Caki2 (cell line): Measurements from ENCODE around the gene TTPAL. TPM values are rescaled to one million over a fixed set of nuclear protein-coding genes. Genes with fewer than 3 reads are reported as not detected.

Source experiments
- DNase-seq: peaks from one replicate; pipeline ENCODE4 v3.0.0-alpha.2; 2015; ENCODE audit warnings: low read depth
- in situ Hi-C: cut with HindIII; loops from 2 replicates; pipeline ENCODE4 v1.10.0; 2016; ENCODE audit warnings: low sequenced_read_pairs, low pct_unique_long_range_greater_than_20kb, mixed read lengths
- total RNA-seq: library from RNA; depleted of rRNA; stranded (reverse); fragments of >200 nt; shearing (Covaris generic); gene quantifications from 2 replicates; pipeline ENCODE4 v1.2.3, GENCODE V29; 2014; ENCODE audit warnings: low replicate concordance; rRNA removed

Gene TTPAL, protein sequence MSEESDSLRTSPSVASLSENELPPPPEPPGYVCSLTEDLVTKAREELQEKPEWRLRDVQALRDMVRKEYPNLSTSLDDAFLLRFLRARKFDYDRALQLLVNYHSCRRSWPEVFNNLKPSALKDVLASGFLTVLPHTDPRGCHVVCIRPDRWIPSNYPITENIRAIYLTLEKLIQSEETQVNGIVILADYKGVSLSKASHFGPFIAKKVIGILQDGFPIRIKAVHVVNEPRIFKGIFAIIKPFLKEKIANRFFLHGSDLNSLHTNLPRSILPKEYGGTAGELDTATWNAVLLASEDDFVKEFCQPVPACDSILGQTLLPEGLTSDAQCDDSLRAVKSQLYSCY
- total RNA-seq: 4.5 and 5.2 TPM in 2 replicates

DNA sequence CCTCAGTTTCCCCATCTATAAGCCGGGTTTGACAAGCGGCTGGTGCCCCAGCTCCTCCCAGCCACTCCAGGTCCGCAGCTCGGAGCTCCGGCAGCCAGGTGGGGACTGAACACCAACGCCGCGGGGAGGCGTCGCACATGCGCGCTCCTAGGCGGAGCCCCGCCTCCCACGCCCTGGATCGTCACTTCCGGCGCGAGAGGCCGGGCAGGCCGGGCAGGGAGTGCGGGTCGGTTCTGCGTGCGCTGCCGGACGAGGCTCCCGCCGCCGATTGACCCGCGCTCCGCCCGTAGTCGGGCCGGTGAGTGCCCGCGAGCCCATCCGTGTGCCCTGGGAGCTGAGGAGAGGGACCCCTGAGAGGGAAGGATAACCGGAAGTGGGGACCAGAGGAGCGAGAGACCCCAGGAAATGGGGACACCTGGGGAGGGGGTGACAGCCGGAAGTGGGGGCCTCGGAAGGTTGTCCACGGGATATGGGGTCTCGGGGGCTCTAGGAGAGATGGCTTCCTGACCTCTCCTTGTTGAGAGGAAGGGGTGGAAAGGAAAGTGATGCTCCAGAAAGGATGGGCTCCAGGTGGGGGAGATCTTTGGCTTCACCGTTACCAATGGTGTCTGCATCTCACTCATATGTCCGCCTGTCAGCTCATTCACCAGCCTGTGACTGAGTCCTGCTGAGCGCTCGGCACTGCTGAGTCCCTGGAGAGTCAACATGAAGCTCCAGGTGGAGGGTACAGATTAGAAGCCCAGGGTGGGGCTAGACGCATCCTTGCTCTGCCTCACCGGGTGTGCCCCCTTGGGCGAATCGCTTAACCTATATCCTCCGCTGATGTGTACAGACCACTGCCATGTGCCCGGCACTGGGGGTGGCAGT, at the start of gene TTPAL:
Gene TTPAL (plus strand): TSS at position 181 of the 867 bp plus-strand sequence. CDS start 4,126 bp downstream, outside the sequence.
- peak; percentile 79 for DNase-seq
- in situ Hi-C loops: no loop called here

DNA sequence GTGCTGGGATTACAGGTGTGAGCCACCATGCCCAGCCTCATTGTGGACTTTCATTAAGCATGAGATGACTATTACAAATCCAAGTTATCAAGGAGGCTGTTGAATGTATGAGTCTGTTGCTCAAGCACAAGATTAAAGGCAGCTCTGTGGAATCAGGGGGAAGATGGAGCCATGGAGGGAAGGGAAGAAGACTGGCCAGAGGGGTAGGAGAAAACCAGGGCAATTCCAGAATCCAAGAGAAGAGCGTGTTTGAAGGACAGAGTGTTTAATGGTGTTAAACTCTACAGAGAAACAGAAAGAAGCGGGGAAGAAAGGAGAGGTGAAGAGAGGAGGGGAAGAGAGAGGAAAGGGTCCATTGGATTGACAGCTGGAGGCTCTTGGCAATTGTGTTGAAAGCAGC, 49.8 kb upstream of the TTPAL start:
- in situ Hi-C loops: no loop called here

DNA sequence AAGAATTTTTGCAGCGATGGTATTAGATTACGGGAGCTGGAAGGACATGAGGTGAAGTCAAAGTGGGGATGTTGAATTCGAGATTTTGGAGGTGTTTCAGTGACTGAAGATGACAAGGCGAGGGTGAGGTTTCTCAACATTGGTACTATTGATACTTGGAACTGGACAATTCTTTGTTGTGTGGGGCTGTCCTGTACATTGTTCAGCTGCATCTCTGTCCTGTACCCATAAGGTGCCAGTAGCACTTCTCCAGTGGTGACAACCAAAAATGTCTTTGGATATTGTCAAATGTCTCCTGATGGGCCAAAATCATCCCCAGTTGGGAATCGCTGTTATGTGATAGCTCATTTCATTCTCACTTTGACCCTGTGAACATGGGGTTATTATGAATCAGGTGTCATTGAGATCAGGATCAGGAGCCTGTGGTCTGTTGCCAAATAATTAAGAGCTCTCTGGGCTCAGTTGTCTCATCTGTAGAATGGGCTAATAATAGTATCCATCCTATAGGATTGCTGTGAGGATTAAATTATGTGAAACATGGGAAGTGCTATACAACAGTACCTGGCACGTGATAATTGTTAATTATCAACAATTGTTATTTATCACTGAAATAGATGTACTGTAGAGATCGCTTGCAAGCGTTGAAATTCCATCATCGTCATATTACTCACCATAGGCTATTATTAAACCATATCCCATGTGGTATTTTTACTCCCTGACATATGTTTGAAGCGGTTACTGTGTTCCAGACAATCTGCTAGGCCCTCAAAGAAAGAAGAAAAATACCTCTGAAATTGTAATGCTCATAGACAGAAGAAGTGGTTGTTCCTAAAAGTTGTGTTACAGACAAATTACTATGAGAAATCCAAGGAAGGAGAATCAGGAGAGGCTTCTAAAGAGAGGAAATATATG, 48.5 kb upstream of the TTPAL start:
- no peak for DNase-seq
- in situ Hi-C loops: no loop called here

More for the DNA sequence above, 49.8 kb upstream of the TTPAL start:
- DNase-seq: no peak

DNA sequence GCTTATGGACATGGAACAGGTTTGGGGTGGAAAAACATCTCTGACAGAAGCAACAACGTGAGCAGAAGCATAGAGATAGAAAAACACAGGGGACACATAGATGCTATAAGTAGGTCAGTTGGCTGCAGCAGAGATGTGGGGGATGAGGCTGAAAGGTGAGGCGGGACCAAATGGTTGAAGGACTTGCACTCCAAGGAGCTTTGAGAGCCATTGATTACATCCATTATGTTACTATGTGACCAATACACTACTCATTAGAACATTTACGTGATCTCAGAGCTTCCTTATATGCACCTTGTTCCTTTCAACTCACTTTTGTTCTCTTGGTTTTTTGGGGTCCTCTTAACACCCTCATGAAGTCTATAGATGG, 47.9 kb upstream of the TTPAL start:
- in situ Hi-C loops: no loop called here
- no peak for DNase-seq

- DNase-seq: no peak
- in situ Hi-C loops: no loop called here
Observed at GRCh38 chr20:44428174-44429016, 47.3 kb upstream of the TTPAL start.

DNA sequence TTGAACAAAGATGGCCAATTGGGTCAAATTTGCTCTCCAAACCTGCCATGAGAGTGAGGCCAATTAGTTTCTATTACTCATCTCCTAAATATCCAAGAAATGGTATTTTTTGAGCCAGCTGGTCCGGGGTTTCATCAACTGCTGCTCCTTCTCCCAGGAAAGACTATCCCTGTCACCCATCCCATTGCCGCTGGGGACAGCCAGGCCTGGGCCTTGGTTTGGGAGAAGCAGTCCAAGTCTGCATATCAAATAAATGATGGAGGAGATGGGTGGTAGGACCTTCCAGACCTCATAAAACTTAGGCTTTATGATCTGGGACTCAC, 46.7 kb upstream of the TTPAL start:
- in situ Hi-C loops: no loop called here
- DNase-seq: no peak

DNA sequence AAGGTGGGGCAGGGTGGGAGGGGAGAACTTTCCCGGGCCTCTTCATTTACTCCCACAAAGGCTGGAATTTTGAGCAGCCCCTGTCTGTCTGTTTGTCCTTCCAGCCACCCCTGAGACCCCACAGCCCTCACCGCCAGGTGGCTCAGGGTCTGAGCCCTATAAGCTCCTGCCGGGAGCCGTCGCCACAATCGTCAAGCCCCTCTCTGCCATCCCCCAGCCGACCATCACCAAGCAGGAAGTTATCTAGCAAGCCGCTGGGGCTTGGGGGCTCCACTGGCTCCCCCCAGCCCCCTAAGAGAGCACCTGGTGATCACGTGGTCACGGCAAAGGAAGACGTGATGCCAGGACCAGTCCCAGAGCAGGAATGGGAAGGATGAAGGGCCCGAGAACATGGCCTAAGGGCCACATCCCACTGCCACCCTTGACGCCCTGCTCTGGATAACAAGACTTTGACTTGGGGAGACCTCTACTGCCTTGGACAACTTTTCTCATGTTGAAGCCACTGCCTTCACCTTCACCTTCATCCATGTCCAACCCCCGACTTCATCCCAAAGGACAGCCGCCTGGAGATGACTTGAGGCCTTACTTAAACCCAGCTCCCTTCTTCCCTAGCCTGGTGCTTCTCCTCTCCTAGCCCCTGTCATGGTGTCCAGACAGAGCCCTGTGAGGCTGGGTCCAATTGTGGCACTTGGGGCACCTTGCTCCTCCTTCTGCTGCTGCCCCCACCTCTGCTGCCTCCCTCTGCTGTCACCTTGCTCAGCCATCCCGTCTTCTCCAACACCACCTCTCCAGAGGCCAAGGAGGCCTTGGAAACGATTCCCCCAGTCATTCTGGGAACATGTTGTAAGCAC, 46.0 kb upstream of the TTPAL start:
- DNase-seq: no peak
- in situ Hi-C loops: no loop called here

DNA sequence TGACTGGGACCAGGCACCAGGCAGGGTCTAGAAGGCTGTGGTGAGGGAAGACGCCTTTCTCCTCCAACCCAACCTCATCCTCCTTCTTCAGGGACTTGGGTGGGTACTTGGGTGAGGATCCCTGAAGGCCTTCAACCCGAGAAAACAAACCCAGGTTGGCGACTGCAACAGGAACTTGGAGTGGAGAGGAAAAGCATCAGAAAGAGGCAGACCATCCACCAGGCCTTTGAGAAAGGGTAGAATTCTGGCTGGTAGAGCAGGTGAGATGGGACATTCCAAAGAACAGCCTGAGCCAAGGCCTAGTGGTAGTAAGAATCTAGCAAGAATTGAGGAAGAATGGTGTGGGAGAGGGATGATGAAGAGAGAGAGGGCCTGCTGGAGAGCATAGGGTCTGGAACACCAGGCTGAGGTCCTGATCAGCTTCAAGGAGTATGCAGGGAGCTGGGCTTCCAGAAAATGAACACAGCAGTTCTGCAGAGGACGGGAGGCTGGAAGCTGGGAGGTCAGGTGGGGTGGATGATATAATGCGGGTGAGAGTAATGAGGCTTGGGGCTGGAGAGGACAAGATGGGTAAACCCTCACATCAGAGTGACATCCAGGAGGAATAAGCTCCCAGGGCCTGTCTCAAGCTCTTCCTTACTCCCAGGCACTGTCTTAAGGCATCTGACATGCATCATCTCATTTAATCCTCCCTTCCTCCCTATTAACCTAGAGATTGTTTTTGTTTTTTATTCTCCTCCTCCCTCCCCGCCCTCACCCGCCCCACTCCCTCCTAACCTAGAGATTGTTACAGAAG, 45.2 kb upstream of the TTPAL start:
- DNase-seq: no peak
- in situ Hi-C loops: no loop called here

GRCh38 chr20:44431118-44431501, 44.6 kb upstream of the TTPAL start:
- in situ Hi-C loops: no loop called here

DNA sequence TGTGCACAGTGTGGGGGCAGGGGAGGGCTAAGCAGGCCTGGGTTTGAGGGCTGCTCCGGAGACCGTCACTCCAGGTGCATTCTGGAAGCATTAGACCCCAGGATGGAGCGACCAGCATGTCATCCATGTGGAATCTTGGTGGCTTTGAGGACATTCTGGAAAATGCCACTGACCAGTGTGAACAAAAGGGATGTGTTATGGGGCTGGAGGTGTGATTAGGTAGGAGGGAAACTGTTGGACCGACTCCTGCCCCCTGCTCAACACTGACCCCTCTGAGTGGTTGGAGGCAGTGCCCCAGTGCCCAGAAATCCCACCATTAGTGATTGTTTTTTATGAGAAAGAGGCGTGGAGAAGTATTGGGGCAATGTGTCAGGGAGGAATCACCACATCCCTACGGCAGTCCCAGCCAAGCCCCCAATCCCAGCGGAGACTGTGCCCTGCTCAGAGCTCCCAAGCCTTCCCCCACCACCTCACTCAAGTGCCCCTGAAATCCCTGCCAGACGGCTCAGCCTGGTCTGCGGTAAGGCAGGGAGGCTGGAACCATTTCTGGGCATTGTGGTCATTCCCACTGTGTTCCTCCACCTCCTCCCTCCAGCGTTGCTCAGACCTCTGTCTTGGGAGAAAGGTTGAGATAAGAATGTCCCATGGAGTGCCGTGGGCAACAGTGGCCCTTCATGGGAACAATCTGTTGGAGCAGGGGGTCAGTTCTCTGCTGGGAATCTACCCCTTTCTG, 44.0 kb upstream of the TTPAL start:
- DNase-seq: no peak
- in situ Hi-C loops: no loop called here

More at GRCh38 chr20:44431118-44431501, 44.6 kb upstream of the TTPAL start:
- no peak for DNase-seq

DNA sequence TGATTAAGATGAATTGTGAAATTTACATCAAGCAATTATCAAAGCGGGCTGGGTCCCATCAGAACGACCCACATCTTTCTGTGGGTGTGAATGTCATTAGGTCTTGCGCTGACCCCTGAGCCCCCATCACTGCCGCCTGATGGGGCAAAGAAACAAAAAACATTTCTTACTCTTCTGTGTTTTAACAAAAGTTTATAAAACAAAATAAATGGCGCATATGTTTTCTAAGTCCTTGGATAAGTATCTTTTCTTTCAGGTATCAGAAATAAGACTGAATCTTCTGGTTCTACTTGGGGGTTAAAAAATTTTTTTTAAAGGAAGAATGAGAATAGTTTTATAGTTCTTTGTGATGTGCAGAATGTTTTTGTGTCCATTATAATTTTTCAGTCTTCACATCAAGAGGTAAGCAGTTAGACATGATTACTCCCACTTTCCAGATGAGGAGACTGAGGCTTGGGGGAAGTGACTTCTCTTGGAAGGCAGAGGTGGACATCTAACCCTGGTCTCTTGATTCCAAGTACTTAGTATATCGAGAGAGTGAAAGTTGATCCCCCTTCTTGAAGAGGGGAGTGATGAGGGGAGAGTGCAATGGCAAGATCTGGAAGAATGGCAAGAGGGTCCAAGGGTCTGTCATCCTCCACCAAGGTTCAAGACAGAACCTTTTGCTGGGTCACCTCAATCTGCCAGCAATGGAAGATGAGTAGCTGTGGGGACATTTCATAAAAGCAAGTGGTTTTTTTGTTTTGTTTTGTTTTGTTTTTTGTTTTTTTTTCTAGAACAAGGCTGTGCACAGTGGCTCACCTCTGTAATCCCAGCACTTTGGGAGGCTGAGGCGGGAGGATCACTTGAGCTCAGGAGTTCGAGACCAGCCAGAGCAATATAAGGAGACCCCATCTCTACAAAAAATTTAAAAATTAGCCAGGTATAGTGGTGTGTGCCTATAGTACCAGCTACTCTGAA, 42.8 kb upstream of the TTPAL start:
- no peak for DNase-seq

DNA sequence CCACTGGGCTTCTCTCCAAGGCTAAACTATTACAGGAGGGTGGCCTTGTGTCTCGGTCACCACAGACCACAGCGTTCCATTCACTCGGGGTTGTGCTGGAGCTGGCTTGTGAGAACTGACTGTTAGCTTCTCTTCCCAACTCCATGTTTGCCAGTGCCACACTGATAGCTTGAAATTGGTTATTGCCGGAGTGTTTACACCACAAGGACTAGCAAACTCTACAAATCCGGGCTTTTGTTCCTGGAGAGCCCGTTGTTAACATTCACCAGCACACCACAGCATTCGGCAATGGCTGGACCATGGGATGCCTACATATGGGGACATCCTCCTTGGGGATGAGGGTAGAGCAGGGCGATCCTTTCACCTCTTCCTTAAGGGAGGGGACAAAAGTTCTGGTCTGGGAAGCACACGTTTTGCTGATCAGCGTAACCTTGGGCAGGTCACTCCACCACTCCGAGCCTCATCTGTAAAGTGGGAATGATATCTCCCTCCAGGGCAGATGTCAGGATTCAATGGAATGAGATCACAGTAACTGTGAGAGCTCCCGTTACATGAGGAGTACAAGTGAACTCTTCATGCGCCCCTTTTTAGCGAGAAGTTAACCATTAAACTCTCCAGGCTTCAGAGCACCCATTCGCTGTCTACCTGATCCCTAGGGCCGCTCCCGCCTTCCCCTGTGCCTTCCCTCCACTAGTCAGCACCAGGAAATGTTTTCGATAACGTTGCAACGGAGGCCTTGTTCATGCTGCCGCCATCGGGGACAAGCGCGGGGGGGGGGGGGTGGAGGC, 41.7 kb upstream of the TTPAL start:
- in situ Hi-C loops: no loop called here
- DNase-seq: no peak

More for the DNA sequence above, 42.8 kb upstream of the TTPAL start:
- in situ Hi-C loops: no loop called here

DNA sequence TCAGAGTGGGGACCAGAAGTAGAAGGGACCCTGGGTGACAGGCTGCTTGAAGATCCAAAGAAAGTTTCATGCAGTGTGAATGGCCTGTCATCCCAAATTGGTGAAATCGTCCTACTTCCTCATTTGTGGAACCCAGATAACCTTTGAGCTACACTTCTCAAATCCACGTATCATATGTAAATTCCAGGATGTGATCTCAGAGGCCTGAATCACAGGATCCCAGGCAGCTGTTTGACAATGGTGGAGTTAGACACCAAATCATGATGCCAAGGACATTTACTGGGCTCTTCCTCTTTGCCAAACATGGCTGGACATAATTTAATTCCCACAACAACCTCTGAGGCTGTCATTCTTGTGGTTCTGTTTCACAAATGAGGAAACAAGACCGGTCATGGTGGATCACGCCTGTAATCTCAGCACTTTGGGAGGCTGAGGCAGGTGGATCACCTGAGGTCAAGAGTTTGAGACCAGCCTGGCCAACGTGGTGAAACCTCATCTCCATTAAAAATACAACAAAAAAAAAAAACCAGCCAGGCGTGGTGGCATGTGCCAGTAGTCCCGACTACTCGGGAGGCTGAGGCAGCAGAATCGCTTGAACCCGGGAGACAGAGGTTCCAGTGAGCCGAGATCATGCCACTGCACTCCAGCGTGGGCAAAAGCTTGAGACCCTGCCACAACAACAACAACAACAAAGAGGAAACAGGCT, 39.9 kb upstream of the TTPAL start:
- in situ Hi-C loops: no loop called here
- no peak for DNase-seq
